Left colon (tissue), 2 donors: Measurements from ENCODE around the gene DNAH14. TPM values are rescaled to one million over a fixed set of nuclear protein-coding genes. Genes with fewer than 3 reads are reported as not detected.
"Not testable (repeated sequence)": the region's sequence is repeated elsewhere in the genome, so short reads cannot be mapped to it uniquely, and the experiment has no call there.

Source experiments
- ATAC-seq: fragments of 200-7000 bp; cut with Tn5 transposase; one replicate; pipeline ENCODE4 v1.9.1; 2020; ENCODE audit warnings: mild to moderate bottlenecking, moderate library complexity
- DNase-seq, 2 donors: peaks; one replicate each; pipeline ENCODE4 v3.0.0-alpha.2; 2020
- intact Hi-C, 2 donors: fragments of 100-400 bp; cut with DNase I in 1 of 2; cut with micrococcal nuclease in 1 of 2; formaldehyde crosslinking; loops; one replicate each; pipeline versions ENCODE4 v1.11.2 to v1.14.0; 2022; cut with DNase I, micrococcal nuclease
- total RNA-seq, 2 donors: library from RNA; stranded (reverse); fragmentation: NEBNext Ultra II Directional; extraction: Animal tissue kit (Norgen Biotek cat#: 25700); gene quantifications; one replicate each; pipeline ENCODE4 v1.2.1, GENCODE V29; 2021
- donor health status: DM: no; HTN: no; CAD: no.
- donor health status: DM: yes; HTN: yes; CAD: no.

Gene DNAH14
- total RNA-seq, 2 donors from 2014 or later = 7.2 to 12.3 TPM

- intact Hi-C loops = no loop called here
- ATAC-seq (no peak), DNase-seq (no peak)
These were observed 15.1 kb upstream of the DNAH14 start for GRCh38 chr1:224914292-224914900.

- DNase-seq = no peak
- intact Hi-C loops = no loop called here
- ATAC-seq = no peak
These were observed 10.0 kb upstream of the DNAH14 start for GRCh38 chr1:224919508-224919907.

GRCh38 chr1:224920930-224921329, 8.5 kb upstream of the DNAH14 start:
- intact Hi-C loops = loop anchor here in 1 of 2 donors (5.0 kb wide), 1 partner anchor 279 kb away; no protein-coding TSS in a partner anchor
- ATAC-seq (no peak), DNase-seq (no peak)

- intact Hi-C loops = loop anchor here in 1 of 2 donors (5.0 kb wide), 1 partner anchor 279 kb away; no protein-coding TSS in a partner anchor
- DNase-seq = no peak
- ATAC-seq = no peak
These were observed 8.1 kb upstream of the DNAH14 start for GRCh38 chr1:224921354-224921753.

- DNase-seq (no peak), ATAC-seq (peak; percentile 93)
- intact Hi-C loops = loop anchor here in 1 of 2 donors (2.0 to 5.0 kb wide), 2 partner anchors 280 to 410 kb away; no protein-coding TSS in a partner anchor
These were observed 6.9 kb upstream of the DNAH14 start for GRCh38 chr1:224922404-224923164.

- ATAC-seq (no peak), DNase-seq (no peak)
- intact Hi-C loops = loop anchor here in 1 of 2 donors (2.0 to 5.0 kb wide), 2 partner anchors 281 to 411 kb away; no protein-coding TSS in a partner anchor
These were observed 5.7 kb upstream of the DNAH14 start for GRCh38 chr1:224923726-224924125.

- intact Hi-C loops, DNase-seq, ATAC-seq: not testable (repeated sequence)
These were observed 1.8 kb upstream of the DNAH14 start for GRCh38 chr1:224927631-224928030.

- no peak for DNase-seq
- ATAC-seq = no peak
- intact Hi-C loops = no loop called here
These were observed 569 bp upstream of the DNAH14 start for GRCh38 chr1:224928906-224929305.

GRCh38 chr1:224931605-224932004, 2.1 kb downstream of the DNAH14 start:
- ATAC-seq (no peak), DNase-seq (no peak)
- intact Hi-C loops = no loop called here

GRCh38 chr1:224932607-224933249, 3.3 kb downstream of the DNAH14 start:
- no peak for ATAC-seq
- intact Hi-C loops = no loop called here
- DNase-seq = no peak

- intact Hi-C loops = no loop called here
- DNase-seq (no peak), ATAC-seq (no peak)
These were observed 4.1 kb downstream of the DNAH14 start for GRCh38 chr1:224933584-224933983.

GRCh38 chr1:224938652-224939051, 9.2 kb downstream of the DNAH14 start:
- no peak for DNase-seq
- no peak for ATAC-seq
- intact Hi-C loops = no loop called here

GRCh38 chr1:224939844-224940425, 10.5 kb downstream of the DNAH14 start:
- no peak for ATAC-seq
- no peak for DNase-seq
- intact Hi-C loops = no loop called here

- ATAC-seq, intact Hi-C loops, DNase-seq: not testable (repeated sequence)
These were observed 11.3 kb downstream of the DNAH14 start for GRCh38 chr1:224940735-224941134.

GRCh38 chr1:224945651-224946348, 16.3 kb downstream of the DNAH14 start:
- intact Hi-C loops, ATAC-seq, DNase-seq: not testable (repeated sequence)

- DNase-seq, intact Hi-C loops, ATAC-seq: not testable (repeated sequence)
These were observed 16.8 kb downstream of the DNAH14 start for GRCh38 chr1:224946349-224946691.

- intact Hi-C loops = no loop called here
These were observed 28.2 kb downstream of the DNAH14 start for GRCh38 chr1:224957696-224958095.

GRCh38 chr1:224958490-224958889, 29.0 kb downstream of the DNAH14 start:
- intact Hi-C loops = no loop called here
- ATAC-seq = no peak
- no peak for DNase-seq

More at GRCh38 chr1:224957696-224958095, 28.2 kb downstream of the DNAH14 start:
- ATAC-seq (no peak), DNase-seq (no peak)

- intact Hi-C loops = no loop called here
- no peak for ATAC-seq
- DNase-seq = no peak
These were observed 29.6 kb downstream of the DNAH14 start for GRCh38 chr1:224959115-224959514.
